ENCODE measurements around the gene RASA2.
A peak's percentile ranks its signal among the peaks of the same experiment; 100 is the strongest.

RASA2 gene

GRCh38 chr3:141460097-141460704, 26.6 kb upstream of the RASA2 start:
- no peaks in the 10 kb centered on the region for H3K27me3 ChIP-seq
- TF ChIP-seq CTCF (IDR thresholded peaks at IDR 0.05; ENCODE audit: low read depth, low read length) = peak; percentile 96
- no peaks in the 10 kb centered on the region for H3K9me3 ChIP-seq
- H3K36me3 ChIP-seq = no peaks in the 10 kb centered on the region
- DNase-seq = peak; percentile 93
- no peaks in the 10 kb centered on the region for H3K4me1 ChIP-seq
- no peak overlapping the region for H3K4me3 ChIP-seq (ENCODE audit: low read depth, low read length)

- Histone ChIP-seq H3K27me3 (no peaks in the 10 kb centered on the region), H3K4me1 (no peaks in the 10 kb centered on the region), H3K36me3 (no peaks in the 10 kb centered on the region), H3K4me3 (ENCODE audit: low read depth, low read length) (no peak overlapping the region), H3K9me3 (no peaks in the 10 kb centered on the region)
- TF ChIP-seq CTCF (IDR thresholded peaks at IDR 0.05; ENCODE audit: low read depth, low read length) = no peak
- DNase-seq = no peak
These were observed 24.5 kb upstream of the RASA2 start for GRCh38 chr3:141462176-141462859.

GRCh38 chr3:141465221-141465620, 21.6 kb upstream of the RASA2 start:
- H3K4me3 ChIP-seq (ENCODE audit: low read depth, low read length) = no peak overlapping the region
- H3K9me3 ChIP-seq = no peaks in the 10 kb centered on the region
- no peaks in the 10 kb centered on the region for H3K36me3 ChIP-seq
- no peaks in the 10 kb centered on the region for H3K27me3 ChIP-seq
- no peaks in the 10 kb centered on the region for H3K4me1 ChIP-seq
- TF ChIP-seq CTCF (IDR thresholded peaks at IDR 0.05; ENCODE audit: low read depth, low read length) = 0 out of 2 replicates have a peak, but pooled peaks have one; percentile 12
- no peak for DNase-seq

- Histone ChIP-seq H3K4me3 (ENCODE audit: low read depth, low read length) (no peak overlapping the region), H3K9me3 (no peaks in the 10 kb centered on the region), H3K27me3 (no peaks in the 10 kb centered on the region), H3K36me3 (no peaks in the 10 kb centered on the region), H3K4me1 (no peaks in the 10 kb centered on the region)
- DNase-seq = no peak
- TF ChIP-seq CTCF (IDR thresholded peaks at IDR 0.05; ENCODE audit: low read depth, low read length) = no peak
These were observed 20.1 kb upstream of the RASA2 start for GRCh38 chr3:141466633-141467169.

- Histone ChIP-seq H3K4me3 (ENCODE audit: low read depth, low read length) (no peak overlapping the region), H3K36me3 (no peaks in the 10 kb centered on the region), H3K27me3 (no peaks in the 10 kb centered on the region), H3K9me3 (no peaks in the 10 kb centered on the region), H3K4me1 (no peaks in the 10 kb centered on the region)
- no peak for TF ChIP-seq CTCF (IDR thresholded peaks at IDR 0.05; ENCODE audit: low read depth, low read length)
- DNase-seq = no peak
These were observed 17.1 kb upstream of the RASA2 start for GRCh38 chr3:141469720-141470119.

GRCh38 chr3:141471160-141471559, 15.7 kb upstream of the RASA2 start:
- H3K9me3 ChIP-seq = no peaks in the 10 kb centered on the region
- no peak for TF ChIP-seq CTCF (IDR thresholded peaks at IDR 0.05; ENCODE audit: low read depth, low read length)
- H3K27me3 ChIP-seq = no peaks in the 10 kb centered on the region
- no peaks in the 10 kb centered on the region for H3K36me3 ChIP-seq
- no peak overlapping the region for H3K4me3 ChIP-seq (ENCODE audit: low read depth, low read length)
- no peaks in the 10 kb centered on the region for H3K4me1 ChIP-seq
- DNase-seq = no peak
